Inflammatory macrophage (primary cell): ENCODE results near the gene RPS3.
"Not testable (repeated sequence)": the region's sequence is repeated elsewhere in the genome, so short reads cannot be mapped to it uniquely, and the experiment has no call there.

Experiments
- DNase-seq, 2 donors: peaks; one replicate each; pipeline ENCODE4 v3.0.0-alpha.2; 2020 to 2022
- total RNA-seq, 18 experiments: gene quantifications; one replicate each; lab custom pipeline; 2026; ENCODE audit warnings: mixed read lengths in 6 of 18, inconsistent platforms in 2 of 18; lab: John Stamatoyannopoulos, UW

The RPS3 gene
- total RNA-seq, result 173 to 370 (median 260) reads per million in 18 experiments

DNA sequence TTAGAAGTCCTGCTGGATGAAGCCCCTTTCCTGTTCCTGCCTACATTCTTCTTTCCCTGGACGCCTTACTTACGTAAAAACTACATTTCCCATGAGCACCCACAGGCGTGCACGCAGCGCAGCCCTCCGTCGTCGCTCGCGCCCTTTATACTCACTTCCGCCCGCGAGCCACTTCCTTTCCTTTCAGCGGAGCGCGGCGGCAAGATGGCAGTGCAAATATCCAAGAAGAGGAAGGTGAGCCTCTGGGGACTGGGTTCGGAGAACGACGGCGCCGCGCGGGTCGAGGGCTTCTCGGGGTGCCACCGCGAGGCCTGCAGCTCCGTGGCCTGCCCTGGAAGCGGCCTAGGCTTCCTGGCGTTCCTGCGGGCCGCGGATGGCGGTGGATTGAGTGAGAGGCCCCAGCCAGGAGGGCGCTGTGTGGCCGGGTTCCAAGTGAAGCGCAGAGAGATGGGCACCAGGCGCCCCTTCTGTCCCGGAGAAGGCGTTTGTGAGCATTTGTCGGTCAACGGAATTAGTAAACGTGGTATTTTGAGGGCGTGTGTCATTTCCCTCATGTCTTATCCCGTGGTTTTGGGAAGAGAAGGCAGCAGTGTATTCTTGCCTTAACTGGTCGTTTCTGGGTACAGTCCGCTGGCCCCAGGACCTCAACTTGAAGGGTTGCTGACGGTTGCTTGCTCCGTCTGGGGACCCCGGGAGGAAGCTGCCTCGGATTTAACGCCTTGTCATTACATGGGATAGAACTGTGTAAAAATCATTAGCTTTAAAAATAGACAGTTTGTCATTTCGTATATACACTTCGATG, at the start of gene RPS3:
Gene RPS3, plus strand, starts transcription at position 175 of the 802 bp plus-strand sequence. Its CDS starts 30 bp downstream, at position 205.
- DNase-seq, result peak; percentile 94

GRCh38 chr11:75349521-75350116, 49.7 kb upstream of the RPS3 start:
- DNase-seq, result peak; percentile 89 to 90

DNA sequence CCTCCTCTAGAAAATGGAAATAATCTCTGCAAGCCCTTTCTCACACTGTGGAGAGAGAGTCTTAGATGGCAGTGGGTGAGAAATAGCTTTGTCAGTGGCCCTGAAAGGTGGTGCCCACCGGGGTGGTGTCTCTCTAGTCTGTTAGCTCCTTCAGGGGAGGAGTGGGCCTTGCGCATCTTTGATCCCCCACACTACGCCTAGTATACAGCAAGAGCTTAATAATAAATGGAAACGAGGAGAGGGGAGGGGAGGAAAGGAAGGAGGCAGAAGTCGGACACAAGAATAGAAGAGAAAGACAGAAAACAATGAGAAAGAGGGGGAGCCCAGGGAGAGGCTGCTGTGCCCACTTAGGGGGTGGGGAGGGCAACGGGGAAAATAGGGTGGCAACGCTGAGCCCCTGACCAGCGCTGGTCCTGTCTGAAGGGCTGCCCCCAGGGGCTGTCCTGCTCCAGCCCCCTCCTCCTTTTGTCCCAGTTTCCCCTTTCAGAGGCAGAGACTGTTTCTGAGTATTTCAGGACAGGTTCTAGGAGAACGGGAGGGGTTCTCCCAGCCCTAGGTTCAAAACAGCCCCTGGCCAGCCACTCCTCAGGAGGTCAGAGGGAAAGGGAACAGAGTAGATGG, 49.1 kb upstream of the RPS3 start:
- DNase-seq, result no peak

GRCh38 chr11:75350743-75351540, 48.4 kb upstream of the RPS3 start:
- DNase-seq, result peak; percentile 56 to 73

- no peak for DNase-seq
These were observed 47.9 kb upstream of the RPS3 start, which contains the start of gene ARRB1 for GRCh38 chr11:75351541-75351790. ARRB1 (minus strand) TSS chr11:75351661; CDS start chr11:75351607, 54 bp downstream.

DNA sequence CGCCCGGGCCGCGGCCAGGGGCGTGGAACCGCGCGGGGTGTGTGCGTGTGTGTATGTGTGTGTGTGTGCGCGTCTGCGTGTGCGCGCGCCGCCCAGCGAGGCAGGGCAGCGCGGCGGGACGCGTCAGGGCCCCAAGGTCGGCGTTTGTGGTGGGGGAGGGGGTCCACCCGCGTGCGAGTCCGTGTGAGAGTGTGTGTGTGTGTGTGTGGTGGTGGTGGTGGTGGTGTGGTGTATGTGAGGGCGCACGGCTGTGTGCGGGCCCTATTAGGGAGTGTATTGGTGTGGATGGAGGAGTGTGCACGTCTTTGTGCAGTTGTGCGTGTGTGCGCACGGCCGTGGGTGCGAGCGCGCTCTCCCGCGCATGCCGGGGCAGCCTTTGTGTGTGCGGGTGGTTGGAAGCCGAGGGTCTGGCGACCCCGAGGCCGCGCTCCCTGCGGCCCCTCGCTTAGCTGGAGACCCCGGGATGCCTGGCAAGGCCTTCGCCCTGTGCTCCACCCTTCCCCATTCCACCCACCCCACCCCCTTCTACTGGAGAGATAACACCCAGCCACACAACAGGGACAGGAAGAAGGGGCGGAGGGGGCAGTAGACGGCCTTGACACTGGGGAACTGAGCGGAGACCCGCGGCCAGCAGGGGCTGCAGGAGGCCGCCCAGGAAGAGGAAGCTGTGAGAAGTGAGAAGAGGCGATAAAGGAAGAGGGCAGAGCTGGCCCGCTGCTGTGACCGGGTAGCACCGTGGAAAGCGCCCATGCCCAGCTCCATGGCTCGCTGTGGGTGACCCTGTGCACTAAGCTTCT, 47.3 kb upstream of the RPS3 start:
- DNase-seq, result peak; percentile 90 to 93

GRCh38 chr11:75352588-75353206, 46.6 kb upstream of the RPS3 start:
- DNase-seq, result no peak

DNA sequence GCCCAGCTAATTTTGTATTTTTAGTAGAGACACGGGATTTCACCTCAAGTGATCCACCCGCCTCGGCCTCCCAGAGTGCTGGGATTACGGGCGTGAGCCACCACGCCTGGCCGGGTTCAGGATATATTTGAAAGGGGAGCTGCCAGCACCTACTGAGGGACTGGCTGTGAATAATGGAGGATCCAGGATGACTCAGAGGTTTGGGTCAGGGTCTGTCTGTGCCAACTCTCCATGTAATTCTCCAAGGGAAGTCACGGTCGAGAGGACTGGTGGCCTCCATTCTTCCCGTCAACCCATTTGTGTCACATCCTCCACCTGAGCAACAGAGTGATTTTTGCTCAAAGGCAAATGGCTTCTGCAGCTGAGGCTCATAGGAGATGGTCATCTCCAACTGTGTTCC, 44.3 kb upstream of the RPS3 start:
- DNase-seq, result no peak

- no peak for DNase-seq
These were observed 42.7 kb upstream of the RPS3 start for GRCh38 chr11:75356613-75357012.

- not testable (repeated sequence) for DNase-seq
These were observed 37.0 kb upstream of the RPS3 start for GRCh38 chr11:75362285-75362684.

- DNase-seq, result peak; percentile 72 to 86
These were observed 33.6 kb upstream of the RPS3 start for GRCh38 chr11:75365711-75366181.

GRCh38 chr11:75366826-75367225, 32.5 kb upstream of the RPS3 start:
- DNase-seq, result not testable (repeated sequence)

DNA sequence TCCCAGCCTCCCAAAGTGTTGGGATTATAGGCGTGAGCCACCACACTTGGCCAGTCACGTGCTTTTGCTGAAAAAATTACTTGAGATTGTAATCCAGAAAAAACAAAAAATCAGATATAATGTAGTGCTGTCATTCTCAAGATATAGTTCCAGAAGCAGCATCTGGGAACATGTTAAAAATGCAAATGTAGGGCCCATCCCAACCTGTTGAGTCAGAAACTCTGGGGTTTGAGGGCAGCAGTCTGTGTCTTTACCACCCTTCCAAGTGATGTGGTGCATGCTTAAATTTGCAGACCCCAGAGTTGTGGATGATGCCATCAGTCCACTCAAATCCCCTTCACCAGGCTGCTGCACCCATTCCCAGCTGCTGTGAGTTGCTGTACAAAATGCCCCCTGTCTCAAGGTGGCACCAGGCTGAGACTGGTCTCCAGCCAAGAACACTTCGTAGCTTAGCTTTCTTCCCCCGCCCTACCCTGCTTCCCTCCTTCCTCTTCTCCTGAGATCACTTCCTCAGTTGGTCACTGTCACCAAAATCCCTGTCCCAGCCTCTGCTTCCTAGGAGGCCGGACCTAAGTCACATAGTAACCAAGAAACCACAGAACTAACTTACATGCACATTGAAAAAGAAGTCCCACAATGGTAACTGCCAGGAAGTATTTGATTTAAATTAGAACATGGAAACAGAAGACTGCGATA, 29.6 kb upstream of the RPS3 start:
- DNase-seq, result peak; percentile 81 to 88

DNA sequence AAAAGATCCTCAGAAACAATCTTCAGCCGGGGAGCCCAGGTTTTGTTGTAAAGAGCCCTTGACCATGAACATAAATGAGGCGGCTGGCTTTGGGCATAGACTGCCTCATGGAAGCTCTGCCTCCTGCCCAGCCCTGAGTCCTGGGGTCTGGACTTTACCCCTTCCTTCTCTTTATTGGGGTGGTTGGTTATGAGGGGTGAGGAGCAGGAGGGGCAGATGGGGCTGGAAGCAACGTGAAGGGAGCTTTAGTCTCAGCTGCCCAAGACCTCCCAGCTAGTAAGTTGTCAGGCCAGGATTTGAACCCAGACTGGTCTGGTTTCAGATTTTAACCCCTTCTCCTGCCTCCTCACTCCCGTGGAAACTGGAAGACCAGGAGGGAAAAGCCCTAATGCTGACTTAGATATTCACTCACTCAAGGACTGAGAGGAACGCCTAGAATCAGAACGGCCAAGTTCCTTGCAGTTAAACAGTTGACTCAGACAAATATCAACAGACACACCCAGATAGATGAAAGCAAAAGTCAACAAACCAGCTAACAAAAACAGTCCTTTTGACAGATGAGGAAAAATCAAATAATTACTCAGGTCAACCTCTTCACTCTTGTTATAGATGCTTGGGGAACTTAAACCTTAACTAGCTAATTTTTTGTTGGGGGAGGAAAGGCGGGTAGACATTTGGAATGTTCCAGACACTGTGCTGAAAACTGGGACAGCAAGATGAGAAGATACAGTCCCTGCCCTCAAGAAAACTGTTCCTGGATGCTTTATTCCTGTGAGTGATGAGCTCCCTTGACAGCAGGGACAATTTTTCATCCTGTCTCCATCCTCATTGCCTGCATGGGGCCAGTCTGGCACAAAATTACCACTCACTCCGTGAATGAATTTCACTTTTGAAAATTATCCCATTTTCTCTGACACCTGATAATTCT, 27.1 kb upstream of the RPS3 start:
- no peak for DNase-seq

DNA sequence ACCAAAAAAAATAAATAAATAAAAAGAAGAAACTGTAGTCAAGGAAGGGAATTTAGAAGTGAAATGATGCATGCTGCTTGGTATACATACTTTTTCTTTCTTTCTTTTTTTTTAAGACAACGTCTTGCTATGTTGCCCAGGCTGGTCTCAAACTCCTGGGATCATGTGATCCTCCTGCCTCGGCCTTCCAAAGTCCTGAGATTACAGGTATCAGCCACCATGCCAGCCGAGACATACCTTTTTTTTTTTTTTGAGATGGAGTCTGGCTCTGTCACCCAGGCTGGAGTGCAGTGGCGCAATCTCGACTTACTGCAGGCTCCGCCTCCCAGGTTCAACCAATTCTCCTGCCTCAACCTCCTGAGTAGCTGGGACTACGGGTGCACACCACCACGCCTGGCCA, 26.1 kb upstream of the RPS3 start:
- DNase-seq, result no peak

- no peak for DNase-seq
These were observed 24.7 kb upstream of the RPS3 start for GRCh38 chr11:75374646-75375045.

- DNase-seq, result no peak
These were observed 23.7 kb upstream of the RPS3 start for GRCh38 chr11:75375626-75376025.

DNA sequence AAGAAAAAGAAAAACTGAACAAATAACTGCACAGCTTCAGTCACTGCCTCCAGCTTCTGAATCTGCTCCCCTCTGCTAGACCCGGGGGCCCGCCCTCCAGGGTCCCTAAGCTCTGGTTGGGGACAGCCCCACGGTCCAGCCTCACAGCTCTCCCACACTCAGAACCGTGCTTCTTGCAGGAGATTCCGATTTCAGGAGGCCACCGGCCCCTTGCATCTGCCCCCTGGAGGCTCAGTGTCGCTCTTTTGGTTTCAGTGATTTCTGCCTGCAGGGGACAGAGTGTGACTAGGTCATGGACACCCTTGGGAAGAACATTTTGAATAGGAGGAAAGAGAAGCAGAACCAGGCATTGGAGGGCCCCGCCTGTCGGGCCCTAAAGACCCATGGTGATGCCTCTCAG, 23.1 kb upstream of the RPS3 start:
- DNase-seq, result no peak

DNA sequence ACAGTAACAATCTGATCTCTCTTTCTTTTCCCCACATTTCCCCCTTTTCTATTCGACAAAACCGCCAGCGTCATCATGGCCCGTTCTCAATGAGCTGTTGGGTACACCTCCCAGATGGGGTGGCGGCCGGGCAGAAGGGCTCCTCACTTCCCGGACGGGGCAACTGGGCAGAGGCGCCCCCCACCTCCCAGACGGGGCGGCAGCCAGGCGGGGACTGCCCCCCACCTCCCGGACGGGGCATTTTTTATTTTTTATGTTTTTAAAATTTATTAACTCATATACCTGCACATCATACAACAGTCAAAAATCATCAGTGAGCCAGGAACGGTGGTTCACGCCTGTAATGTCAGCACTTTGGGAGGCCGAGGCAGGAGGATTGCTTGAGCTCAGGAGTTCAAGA, 20.5 kb upstream of the RPS3 start:
- not testable (repeated sequence) for DNase-seq

DNA sequence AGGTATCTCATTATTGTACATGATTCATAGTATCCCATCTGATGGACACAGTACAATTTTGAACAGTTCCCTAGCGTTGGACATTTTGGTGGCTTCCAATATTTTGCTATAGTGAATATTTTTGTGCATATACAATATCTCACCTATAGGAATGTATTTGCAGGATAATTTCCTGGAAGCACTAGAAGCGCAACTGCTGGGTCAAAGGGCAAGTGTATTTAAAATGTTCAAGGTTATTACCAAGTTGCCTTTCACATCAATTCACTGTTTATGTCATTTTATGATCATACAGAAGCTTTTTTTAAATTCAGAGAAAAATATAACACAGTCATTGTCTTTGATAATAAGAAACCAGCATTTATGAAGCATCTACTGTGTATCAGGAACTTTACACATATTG, 19.1 kb upstream of the RPS3 start:
- no peak for DNase-seq
